CD4-positive, alpha-beta T cell treated with Interleukin-4 for 1 hour (primary cell): ENCODE data around the gene CHRNA5.
"Not testable (repeated sequence)": the region's sequence is repeated elsewhere in the genome, so short reads cannot be mapped to it uniquely, and the experiment has no call there.

Experiments
- DNase-seq, 2 donors: peaks; one replicate each; pipeline ENCODE4 v3.0.0-alpha.2; 2020 to 2022

The CHRNA5 gene

DNA sequence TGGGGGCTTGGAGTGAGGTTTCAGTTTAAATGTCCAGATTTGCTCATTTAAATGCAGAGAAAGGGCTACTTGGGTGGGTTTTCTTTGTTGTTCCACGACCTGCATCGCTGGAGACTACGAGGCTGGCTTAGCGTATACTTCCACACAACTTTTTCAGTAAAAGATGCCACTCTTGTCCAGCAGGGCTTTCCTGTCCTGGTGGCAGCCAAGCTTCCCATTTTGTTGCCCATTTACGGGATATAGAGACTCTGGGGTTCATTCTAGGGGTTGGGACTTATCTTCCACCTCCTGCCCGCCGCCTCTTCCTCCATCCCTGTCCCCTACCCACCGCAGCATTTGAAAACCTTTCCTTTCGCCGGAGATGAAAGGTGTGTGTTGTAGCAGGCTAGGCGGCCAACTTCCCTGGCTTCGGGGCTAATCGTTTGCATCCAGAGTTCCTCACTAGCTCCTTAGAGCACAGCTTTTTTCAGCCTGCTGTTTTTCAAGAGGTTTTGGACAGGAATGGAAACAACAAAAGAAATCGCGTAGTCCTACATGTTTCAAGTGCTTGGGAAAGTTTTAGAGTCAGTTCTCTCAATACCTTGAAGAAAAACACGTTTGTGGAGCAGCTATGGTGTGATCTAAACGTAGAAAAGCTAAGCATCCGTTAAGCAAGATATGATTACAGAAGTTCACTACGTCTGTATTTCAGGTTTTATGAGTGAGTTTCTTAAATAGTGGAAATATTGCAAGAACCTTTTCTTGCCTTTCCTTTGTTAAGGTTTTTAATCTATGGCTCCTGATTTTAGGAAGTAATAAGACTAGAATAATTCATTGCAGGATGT, 843 bp downstream of the CHRNA5 start:
- DNase-seq: no peak

DNA sequence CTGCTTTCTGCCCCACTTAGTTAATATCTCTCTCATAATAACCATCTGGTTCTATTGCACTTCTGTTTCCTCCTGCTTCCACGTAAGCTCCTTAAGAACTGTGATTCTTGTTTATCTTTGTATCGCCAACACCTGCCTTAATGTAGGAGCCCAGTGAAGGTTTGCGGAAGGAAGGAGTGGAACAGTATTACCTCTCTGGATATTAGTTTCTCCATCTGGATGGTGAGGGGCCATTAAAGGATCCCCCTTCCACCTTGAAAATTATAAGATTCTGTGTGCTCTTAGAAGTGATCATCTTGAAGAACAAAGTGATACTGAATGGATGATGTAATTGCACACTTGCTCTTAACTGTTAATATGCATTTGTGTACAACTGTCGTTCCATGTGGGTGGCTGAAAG, 2.2 kb downstream of the CHRNA5 start:
- DNase-seq: no peak

DNA sequence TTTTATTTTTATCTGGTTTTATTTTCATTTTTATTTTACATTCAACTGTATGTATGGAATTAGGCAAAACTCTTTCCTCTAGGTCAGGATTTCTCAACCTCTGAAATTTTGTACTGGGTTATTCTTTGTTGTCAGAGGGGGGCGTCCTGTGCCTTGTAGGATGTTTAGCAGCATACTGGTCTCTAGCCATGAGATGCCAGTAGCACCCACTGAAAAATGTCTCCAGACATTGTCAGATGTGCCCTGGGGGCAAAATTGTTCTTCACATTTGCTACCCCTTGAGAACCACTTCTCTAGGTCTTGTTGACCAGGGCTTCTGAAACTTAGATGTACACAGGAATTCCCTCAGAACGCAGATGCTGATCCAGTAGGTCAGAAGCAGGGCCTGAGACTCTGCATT, 5.4 kb downstream of the CHRNA5 start:
- no peak for DNase-seq

DNA sequence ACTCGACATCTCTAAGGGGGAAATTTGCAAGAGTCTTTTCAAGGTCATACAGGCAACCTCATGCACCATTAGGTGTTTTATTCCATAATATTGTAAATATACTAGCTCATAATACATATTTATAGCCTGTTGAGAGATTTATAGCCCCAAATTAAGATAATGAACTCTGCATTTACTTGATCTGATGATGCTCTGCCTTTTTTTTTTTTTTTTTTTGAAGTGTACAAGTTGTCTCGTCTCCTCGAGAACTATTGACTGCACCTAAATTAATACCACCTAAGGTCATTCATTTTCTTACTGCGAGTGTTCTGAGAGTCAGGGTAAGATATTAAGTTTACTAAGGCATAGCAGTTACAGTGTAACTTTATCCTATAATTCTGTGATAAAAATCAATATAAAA, 6.1 kb downstream of the CHRNA5 start:
- DNase-seq: no peak

DNA sequence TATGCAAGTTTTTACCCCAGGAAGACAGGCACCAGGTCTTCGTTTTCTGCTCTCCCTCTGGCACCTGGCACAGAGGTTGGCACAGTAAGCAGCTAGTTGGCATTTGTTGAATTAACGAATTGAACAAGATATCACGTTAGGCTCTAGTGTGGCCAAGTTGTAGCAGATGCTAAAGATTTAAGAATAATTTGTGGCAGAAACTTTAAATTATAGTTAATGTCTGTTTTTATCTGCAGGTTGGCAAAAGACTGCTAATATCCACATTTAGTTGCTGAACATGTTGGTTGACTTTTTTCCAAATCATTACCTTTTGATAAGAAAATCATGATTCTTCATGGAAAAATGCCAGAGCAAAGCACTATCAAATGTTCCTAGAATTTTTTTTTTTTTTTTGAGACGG, 8.1 kb downstream of the CHRNA5 start:
- DNase-seq: no peak

DNA sequence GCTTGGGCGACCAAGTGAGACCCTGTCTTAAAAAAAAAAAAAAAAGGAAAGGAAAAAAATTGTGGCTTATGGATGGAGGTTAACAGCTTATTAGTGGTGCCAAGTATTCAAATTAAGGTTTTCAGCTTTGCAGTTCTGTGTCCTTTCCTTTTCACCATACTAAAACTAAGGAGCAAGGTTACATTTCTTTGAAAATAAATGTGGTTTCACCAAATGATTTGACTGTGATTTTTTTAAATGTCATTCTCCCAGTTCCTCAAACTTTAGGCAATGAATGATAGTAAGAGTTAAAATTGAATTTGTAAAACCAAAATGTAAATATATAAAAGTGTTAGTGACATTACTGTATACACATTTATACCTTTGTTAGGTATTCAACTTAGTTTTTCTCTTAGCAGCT, 9.6 kb downstream of the CHRNA5 start:
- no peak for DNase-seq

DNA sequence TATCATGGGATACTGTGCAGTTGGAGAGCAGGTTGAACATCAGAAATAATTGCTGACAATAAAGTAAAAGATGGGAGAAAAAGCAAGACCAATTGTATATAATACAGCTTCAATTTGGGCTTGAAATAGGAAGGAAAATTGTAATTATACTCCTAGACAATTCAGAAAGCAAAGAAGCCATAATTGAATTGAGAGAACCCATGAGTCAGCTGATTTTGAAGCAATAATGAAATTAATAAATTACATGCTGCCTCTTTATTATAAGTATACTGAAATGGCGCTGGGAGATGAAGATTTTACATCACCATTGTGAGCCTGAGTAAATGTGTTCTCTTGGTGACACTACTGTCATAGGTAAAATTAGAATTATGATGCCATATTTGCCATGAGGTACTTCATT, 32.3 kb downstream of the CHRNA5 start:
- no peak for DNase-seq

DNA sequence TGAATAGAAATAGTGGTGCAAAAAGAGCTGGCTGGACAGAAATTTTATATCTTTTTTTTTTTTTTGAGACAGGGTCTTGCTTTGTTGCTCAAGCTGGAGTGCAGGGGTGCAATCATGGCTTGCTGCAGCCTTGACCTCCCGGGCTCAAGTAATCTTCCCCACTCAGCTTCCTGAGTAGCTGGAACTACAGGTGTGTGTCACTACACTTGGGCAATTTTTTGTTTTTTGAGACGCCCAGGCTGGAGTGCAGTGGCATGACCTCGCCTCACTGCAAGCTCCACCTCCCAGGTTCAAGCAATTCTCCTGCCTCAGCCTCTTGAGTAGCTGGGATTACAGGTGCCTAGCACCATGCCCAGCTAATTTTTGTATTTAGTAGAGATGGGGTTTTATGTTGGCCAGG, 33.0 kb downstream of the CHRNA5 start:
- DNase-seq: no peak

DNA sequence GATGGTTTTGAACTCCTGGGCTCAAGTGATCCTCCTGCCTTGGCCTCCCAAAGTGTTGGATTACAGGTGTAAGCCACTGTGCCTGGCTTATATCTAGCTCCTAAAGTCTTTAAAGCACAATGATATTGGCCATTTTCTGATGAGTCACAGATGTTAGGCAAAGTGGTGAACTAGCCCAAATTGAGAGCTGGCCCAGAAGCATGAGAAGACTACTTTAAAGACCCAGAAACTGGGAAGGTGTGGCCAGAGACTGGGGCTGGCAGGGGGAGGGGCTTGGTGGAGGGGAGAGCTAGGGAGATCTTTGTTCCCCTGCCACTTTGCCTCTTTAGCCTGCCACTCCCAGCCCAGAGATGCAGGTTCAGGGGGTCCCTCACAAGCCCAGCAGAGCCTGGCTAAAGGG, 33.9 kb downstream of the CHRNA5 start:
- DNase-seq: no peak

DNA sequence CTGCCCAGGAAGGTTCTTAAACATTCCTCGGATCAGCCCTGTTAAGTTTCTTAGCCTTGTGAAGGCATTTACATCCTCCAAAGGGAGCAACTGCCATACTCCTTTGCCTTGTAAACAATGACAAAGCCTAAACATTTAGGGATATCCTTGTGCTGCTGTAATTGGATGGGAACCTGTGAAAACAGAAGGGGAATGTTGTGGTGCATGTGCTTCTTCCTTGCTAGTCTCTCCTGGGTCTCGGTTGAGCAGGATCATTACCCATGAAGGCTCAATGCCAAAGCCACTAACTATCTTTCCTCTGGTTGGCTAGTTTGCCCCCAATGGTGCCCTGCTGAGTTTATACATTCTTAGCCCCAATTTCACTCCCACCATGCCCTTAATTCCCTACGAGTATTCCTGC, 38.1 kb downstream of the CHRNA5 start:
- no peak for DNase-seq

DNA sequence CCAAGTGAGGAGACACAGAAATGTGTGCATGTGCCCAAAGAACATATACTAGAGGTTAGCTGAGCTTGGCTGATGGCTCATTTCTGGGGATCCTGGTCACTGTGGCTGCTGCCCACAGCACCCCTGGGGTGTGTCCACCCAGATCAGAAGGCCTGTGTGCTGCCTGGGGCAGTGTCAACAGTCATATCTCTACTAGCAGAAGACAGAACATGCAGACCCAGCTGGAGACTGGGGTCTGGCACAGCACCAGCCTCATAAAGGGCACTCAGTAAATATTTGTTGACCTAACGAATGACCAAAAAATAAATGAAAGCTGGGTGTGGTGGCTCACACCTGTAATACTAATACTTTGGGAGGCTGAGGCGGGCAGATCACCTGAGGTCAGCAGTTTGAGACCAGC, 39.1 kb downstream of the CHRNA5 start:
- no peak for DNase-seq

DNA sequence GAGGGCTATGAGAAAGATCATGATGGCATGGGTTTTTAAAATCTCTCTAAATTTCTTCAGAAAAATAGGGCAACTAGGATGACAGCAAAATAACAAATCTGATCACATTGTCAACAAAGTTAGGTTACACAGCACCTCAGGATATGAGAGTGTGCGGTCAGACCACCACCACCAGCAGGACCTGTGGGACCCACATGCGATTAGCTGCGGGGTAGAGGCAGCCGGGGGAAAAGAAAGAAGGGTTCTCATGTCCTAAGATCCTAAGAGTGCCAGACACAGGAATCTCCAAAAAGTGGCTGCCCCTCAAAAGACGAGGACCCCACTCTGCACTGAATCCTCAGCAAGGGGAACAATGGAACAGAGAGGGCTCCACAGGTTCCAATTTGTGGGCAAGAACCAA, 39.9 kb downstream of the CHRNA5 start:
- no peak for DNase-seq

DNA sequence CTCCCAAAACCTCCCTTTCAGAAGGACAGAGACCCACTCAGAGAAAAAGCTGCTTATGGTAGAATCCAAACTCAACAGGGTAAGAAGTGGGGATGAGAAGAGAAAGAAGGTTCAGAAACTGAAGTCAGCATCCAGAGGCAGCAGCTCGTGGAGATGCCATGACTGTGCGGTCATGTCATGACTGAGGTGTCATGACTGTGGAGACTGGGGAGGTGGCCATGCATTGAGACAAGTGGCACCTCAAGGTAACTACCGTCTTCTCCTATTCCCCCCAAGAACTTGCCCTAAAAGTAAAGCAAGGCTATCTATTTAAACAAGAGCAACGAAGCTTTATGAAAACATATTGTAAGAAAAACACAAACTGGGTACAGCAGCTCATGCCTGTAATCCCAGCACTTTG, 40.4 kb downstream of the CHRNA5 start:
- DNase-seq: no peak

DNA sequence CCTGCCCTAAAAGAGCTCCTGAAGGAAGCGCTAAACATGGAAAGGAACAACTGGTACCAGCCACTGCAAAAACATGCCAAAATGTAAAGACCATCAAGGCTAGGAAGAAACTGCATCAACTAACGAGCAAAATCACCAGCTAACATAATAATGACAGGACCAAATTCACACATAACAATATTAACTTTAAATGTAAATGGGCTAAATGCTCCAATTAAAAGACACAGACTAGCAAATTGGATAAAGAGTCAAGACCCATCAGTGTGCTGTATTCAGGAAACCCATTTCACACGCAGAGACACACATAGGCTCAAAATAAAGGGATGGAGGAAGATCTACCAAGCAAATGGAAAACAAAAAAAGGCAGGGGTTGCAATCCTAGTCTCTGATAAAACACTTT, 44.2 kb downstream of the CHRNA5 start:
- not testable (repeated sequence) for DNase-seq

DNA sequence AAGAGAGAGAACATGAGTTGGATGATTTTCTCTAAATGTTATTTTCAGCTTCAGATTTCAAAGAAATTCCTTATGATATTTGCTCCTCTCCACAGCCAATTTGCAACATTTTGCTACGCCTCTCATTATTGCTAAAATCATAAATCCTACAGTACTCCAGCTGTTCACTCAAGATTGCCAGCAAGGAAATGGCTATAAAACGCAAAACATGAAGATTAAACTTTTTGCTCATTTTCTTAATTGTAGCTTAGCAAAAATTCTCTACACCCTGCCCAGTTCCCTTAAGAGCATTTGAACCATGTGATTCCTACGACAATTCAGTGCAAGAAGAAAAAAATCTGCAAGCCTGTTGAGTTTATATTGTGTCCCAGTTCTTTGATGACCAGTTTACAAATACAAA, 48.7 kb downstream of the CHRNA5 start:
- DNase-seq: no peak

DNA sequence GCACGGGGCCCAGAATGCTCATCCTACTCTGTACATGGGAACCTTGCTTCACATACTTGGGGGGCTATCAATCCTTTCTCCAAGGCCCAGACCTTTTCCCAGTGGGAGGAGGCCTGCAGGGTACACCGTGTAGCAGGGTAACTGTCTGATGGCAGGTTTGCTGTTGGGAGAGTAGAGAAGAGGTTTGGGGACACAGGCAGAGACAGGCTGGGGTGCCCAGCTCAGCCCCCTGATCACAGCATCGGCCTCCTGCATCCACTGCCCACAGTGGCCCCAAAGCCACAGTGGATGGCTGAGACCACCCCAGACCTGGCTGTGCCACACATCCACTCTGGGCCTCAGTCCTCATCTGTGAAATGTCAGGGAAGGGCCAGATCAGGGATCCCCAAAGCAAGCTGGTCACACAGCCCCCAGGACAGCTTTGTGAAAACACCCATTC, 49.9 kb downstream of the CHRNA5 start:
- DNase-seq: no peak

DNA sequence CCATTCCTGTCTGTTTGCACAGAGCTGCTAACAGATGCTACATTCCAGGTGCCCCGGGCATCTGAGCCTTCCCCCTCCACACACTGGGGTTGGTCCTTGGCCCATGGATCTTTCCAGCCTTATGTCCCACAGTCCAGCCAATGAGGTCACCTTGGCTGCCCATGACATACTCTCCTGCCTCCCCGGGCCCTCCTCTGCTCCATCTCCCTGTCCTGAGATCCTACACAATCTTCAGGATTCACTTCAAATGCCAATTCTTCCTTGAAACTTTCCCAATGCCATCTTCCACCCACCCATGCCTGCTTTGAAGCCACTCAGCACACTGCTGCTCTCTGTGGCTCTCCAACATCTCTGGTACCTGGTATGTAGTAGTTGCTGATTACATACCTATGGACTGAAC, 51.2 kb downstream of the CHRNA5 start:
- DNase-seq: no peak

DNA sequence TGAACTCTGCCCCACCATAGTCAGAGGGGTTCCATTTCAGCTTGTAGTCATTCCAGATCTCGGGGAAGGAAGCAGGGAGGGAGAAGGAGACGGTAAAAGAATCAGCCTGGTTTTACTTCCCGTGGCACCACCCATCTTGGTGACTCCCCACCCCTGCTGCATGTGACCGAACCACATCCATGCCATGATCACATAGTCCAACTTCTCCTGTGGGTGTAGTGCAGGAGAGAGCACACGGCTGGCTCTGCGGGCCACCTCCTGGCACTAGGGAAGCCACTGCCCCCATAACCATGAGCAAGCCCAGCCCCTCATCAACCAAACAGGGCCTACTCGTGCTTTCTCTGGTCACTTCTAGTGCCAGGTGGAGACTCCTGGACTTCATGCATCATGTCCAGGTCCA, 51.8 kb downstream of the CHRNA5 start:
- no peak for DNase-seq

DNA sequence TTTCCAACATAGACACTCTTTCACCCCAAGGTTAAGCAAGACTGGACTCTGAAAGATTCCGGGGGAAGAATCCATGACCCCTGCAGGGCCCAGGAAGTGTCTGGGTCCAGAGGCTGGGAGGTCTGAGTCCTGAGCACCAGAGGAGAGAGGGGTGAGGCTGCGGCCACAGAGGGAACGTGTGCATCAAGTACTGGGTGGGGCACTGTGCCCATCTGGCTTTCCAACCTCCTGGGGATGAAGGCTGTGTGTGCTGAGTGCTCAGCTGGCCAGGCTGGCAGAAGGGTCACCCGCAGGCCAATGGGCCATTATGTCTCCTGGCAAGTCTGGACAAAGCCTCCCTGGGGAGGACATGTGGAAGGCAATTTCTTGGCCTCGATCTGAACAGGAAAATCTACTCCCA, 52.2 kb downstream of the CHRNA5 start:
- DNase-seq: no peak

DNA sequence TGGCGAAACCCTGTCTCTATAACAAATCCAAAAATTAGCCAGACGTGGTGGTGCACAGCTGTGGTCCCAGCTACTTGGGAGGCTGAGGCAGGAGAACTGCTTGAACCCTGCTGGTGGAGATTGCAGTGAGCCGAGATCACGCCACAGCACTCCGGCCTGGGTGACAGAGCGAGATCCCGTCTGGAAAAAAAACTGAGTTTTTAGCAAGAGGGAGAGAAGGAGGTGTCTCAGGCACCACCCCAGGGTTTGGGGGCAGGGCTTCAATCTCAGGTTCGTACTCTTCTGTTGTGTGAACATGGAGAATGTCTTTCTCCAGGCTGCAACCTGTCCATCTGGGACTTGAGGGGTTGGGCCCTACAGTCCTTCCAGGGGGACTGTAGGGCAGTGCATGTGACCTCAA, 52.7 kb downstream of the CHRNA5 start:
- DNase-seq: no peak

DNA sequence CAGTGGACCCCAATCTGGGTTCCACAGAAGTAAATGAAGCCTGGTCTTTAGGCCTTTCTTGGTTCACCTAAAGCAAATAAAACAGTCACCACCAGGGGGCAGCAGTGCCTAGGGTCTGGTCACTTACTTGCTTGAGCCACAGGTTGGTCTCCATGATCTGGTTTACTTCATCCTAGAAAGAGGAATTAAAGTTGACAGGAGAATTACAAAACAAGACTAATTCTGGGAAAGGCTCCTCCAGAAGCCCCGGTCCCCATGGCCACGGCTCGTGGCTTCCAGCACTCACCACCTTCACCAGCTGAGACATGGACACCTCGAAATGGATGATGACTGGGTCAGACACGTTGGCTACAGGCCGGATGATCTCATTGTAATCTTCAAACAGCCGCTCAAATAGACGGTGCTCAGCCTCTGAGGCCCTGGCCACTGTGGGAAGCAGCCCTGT, 53.2 kb downstream of the CHRNA5 start:
- DNase-seq: peak; percentile 71 to 75

DNA sequence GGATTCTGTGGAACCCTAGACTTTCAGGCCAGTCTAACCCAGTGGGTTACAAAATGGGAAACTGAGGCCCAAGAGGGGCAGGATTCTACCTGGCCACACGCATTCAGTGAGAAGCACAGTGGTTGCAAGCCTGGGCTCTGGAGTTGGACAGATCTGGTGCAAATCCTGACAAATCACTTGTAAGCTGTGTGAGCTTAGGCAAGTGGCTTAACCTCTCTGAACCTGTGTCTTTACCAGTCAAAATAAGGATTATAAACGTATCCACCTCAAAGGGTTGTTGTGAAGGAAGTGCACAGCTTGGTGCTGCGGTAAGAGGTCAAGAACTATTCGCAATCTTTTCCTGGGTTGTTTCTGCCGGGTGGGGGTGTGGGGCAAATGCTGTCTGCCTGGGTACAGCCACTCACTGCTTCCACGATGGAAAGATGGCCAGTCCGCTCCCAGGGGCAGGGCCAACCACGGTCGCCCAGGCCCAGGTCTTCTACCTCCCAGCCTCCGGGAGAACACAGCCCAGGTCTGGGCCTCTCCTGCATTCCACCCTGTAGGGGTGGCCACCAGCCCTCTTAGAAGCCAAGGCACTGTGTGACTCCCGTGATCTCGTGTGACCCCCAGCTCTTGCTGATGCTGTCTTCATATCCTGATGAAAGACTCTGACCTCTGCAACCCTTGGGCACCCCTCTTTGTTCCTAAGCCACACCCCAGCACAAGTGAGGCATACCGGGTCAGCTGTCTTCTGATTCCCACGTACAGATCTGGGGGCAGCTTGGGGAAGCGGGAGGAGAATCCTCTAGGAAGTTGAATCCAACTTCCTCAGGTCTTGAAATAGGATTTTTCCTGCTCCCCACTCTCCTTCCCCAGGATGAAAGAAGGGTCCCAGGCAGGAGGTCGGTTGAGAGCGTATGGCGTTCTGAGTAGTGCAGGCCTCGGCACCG, 54.0 kb downstream of the CHRNA5 start:
- no peak for DNase-seq

DNA sequence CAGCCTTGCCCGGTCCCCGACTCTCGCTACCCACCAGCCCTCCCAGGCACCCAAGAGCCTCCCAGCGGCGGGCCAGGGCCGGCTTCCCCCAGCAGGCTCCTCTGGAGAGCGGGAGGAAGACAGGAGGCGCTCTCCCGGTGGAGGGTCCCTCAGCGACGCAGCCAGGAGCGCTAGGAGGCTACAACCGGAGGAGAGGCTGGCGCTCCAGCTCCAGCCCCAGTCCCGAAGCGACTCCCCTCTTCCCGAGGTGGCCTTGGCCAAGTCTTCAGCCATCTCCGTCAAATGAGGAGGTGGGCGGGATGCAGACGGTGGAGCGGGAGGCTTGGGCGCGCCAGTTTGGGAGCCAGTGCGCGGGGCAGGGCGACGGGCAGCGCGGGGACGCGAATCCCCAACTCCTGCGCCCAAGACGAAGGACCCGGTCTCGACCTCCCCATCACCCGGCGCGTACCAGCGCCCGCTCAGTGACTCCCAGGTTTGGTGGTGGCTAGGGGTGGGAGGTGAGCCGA, 54.8 kb downstream of the CHRNA5 start:
- no peak for DNase-seq
